Activated naive CD4-positive, alpha-beta T cell treated with anti-CD3 and anti-CD28 coated beads, Interleukin-2, amount 10 ng/mL, durations not matched to agents 7 days and 5 days (primary cell): ENCODE measurements around the gene FAIM2.

Experiments used
- CTCF ChIA-PET: fragments of 350-600 bp; sonication (Branson Sonifier 250); formaldehyde crosslinking; loops from one replicate; lab custom pipeline; 2021; ENCODE audit warnings: antibody characterized with exemption; lab: Charles Lee
- DNase-seq: peaks from one replicate; pipeline ENCODE4 v3.0.0-alpha.2; 2020
- H3K27ac Mint-ChIP-seq: one replicate; pipeline ENCODE4 v1.8.0; 2021; ENCODE audit warnings: mild to moderate bottlenecking, moderate library complexity, mixed read lengths
- H3K27me3 Mint-ChIP-seq: one replicate; pipeline ENCODE4 v1.8.0; 2021; ENCODE audit warnings: mild to moderate bottlenecking, mixed read lengths
- H3K36me3 Mint-ChIP-seq: one replicate; pipeline ENCODE4 v1.8.0; 2021; ENCODE audit warnings: mixed read lengths
- H3K4me1 Mint-ChIP-seq: one replicate; pipeline ENCODE4 v1.8.0; 2021; ENCODE audit warnings: mixed read lengths
- H3K4me3 Mint-ChIP-seq: one replicate; pipeline ENCODE4 v1.8.0; 2021; ENCODE audit warnings: mild to moderate bottlenecking, moderate library complexity, mixed read lengths
- H3K9me3 Mint-ChIP-seq: one replicate; pipeline ENCODE4 v1.8.0; 2021; ENCODE audit warnings: mixed read lengths

The FAIM2 gene

DNA sequence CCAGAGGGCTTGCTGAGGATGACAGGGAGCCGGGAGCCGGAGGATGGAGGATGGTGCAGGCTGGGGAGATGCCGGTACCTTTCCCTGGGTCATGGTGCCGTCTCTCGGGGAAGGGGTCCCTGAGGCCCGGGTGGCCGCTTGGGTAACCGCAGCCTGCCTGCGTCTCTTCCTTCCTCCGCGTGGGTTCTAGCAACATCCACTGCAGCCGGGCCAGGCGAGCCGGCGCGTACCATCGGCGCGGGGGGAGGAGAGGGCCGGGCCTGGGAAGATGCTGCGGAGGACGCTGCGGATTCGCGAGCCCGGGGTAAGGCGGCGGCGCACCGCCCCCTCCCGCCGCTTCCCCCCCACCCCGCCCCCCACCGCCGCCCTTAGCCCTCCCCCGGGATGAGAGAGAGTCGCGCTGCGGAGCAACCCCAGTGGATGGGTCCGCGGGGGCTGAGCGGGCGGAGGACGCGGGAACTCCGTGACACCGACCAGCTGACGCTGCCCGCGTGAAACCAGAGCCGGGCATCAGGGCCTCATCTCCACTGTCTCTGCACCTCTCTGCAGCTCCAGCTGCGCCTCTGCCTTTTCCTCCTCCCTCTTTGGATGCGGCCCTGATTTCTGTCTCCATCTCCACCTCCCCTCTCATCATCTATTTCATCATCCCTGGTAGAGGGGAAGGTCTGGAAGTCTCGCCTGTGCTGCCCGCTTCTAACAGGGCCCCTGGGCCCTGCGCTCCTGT, at the start of gene FAIM2:
FAIM2 (minus strand) TSS at position 201 of the 724 bp plus-strand sequence; CDS start at position 93, 108 bp downstream.
- CTCF ChIA-PET: interaction anchor here (1.6 kb wide), 1 partner anchor 36 kb away, joined by 4 read pairs; no protein-coding TSS in a partner anchor
- Mint-ChIP-seq H3K27me3 (peaks cover 63% of the 10 kb centered on the region), H3K4me1 (peaks cover 14% of the 10 kb centered on the region), H3K4me3 (peak within 1 kb of the TSS; percentile 68), H3K27ac (no peak within 1 kb of the TSS), H3K36me3 (no peaks in the 10 kb centered on the region), H3K9me3 (no peaks in the 10 kb centered on the region)
- peak; percentile 70 for DNase-seq

DNA sequence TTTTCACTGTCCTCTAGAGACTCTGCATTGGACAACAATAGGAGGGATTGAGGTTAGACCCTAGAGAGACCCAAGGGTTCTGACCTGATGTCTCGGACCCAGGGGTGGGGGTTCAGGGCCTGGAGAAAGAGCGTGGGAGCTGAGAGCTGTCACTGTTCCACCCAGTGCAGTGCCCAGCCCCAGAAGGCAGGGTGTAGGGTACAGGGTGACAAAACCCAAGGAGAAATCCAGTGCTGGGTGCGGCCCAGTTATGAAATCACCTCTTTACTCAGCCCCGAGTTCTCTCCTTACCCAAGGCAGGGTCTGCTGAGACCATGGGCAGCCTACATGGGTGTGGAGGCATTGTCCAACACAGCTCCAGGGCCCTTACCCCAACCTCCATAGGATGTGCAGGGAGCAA, 49.5 kb upstream of the FAIM2 start:
- no peaks in the 10 kb centered on the region for H3K9me3 Mint-ChIP-seq
- H3K4me1 Mint-ChIP-seq: peaks cover 3% of the 10 kb centered on the region
- H3K36me3 Mint-ChIP-seq: no peaks in the 10 kb centered on the region
- no peak for DNase-seq
- CTCF ChIA-PET: interaction anchor here (1.0 kb wide), 1 partner anchor 14 kb away, joined by 5 read pairs; no protein-coding TSS in a partner anchor
- H3K27ac Mint-ChIP-seq: no peak overlapping the region
- H3K27me3 Mint-ChIP-seq: peaks cover 95% of the 10 kb centered on the region
- no peak overlapping the region for H3K4me3 Mint-ChIP-seq

DNA sequence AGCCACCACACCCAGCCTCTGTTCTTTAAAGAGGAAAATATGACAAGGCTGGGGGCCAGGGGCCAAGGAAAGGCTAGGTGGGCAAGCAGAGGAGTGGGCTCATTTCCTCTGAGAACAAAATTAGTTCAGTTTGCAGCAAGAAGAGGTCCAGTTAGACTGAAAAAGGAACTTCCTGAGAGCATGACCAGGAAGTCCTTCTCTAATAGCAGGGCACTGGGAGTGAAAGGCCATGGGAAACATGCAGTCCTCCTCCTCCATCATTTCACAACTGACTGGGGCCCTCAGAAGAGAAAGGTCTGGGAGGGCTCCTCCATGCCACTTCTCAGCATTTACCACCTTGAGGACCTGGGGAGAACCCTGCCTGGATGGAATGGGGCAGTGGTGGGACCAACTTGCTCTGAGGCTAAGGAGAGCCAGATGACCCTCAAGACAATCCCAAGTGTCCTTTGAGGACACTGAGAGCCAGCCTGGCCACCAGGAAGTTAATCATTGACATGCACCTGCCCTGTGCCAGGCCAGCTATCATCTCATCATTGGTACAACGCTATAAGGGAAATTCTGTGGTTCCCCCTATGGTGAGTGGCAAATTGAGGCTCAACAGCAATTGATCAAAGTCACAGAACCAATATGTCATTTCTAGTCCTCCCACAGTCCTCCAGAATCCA, 48.8 kb upstream of the FAIM2 start:
- CTCF ChIA-PET: no interaction called here
- Mint-ChIP-seq H3K4me1 (peaks cover 3% of the 10 kb centered on the region), H3K27me3 (peaks cover 90% of the 10 kb centered on the region), H3K9me3 (no peaks in the 10 kb centered on the region), H3K4me3 (no peak overlapping the region), H3K27ac (no peak overlapping the region), H3K36me3 (no peaks in the 10 kb centered on the region)
- no peak for DNase-seq

DNA sequence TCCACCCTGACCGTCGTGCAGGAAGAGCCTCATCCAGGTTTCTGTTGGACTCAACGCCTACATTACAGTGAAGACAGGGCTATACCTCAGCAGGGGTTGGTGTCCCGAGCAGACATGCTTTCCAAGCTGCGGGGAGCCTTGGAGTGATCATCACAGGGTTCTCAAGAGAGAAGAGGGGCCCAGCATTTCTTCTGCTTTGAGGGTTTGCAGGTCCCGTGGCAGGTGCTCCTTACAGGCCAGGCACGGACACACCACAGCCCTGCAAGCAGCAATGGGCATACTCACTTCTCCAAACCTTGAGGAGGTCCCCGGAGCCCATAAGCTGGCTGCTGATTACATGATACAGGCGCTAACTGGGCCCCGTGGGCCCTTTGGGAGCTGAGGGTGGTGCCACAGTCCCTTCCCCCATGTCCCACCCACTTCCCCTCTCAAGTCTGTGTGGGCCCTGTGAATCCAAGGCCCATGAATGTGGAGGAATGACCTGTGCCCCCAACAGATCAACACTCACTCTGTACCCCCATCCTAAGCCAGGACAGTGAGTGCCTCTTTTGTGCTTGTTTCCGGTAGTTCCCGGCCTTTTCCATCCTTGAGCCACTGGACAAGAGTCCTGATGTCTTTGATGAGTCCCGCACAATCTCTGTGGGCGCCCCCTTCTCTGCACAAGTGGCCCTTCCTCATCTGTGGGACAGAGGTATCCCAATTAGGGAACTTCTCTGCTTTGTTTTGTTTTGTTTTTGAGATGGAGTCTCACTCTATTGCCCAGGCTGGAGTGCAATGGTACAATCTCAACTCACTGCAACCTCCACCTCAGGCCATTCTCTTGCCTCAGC, 47.9 kb upstream of the FAIM2 start:
- DNase-seq: no peak
- Mint-ChIP-seq H3K27me3 (peaks cover 81% of the 10 kb centered on the region), H3K36me3 (no peaks in the 10 kb centered on the region), H3K9me3 (no peaks in the 10 kb centered on the region), H3K4me3 (no peak overlapping the region), H3K4me1 (peaks cover 3% of the 10 kb centered on the region), H3K27ac (no peak overlapping the region)
- CTCF ChIA-PET: no interaction called here

DNA sequence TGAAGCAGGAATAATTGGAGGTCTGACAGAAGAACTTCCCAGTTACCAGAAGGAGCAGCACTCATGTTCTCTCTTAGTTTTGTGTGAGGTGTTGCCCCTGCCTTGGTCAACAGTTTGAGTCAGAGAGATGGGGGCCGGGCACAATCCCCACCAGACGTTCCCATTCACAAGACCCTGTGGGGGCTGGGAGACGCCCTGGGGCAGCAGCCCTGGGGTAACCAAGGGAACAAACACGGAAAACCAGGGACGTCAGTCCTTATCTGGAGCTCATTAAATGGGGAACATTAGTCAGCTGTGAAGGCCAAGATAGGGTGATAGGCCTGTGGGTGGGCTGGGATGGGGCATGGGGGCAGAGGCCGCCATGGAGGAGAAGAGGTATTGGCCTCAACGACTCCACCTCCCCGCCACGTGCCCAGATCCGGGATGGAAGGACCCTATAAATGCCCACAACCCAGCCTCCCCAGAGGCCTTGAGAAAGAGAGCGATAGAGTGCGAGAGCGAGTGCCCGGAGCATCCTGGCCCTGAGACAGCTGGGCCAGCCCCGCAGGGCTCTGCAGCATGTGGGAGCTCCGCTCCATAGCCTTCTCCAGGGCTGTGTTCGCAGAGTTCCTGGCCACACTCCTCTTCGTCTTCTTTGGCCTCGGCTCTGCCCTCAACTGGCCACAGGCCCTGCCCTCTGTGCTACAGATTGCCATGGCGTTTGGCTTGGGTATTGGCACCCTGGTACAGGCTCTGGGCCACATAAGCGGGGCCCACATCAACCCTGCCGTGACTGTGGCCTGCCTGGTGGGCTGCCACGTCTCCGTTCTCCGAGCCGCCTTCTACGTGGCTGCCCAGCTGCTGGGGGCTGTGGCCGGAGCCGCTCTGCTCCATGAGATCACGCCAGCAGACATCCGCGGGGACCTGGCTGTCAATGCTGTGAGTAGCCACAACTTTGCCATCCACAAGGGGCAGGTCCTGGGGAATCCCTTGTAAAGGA, 46.9 kb upstream of the FAIM2 start, which contains the start of gene AQP2:
AQP2 (plus strand) TSS at position 465 of the 979 bp plus-strand sequence; CDS start at position 559, 94 bp downstream.
- Mint-ChIP-seq H3K4me3 (no peak within 1 kb of the TSS), H3K36me3 (no peaks in the 10 kb centered on the region), H3K9me3 (no peaks in the 10 kb centered on the region), H3K27ac (no peak within 1 kb of the TSS), H3K27me3 (peaks cover 71% of the 10 kb centered on the region), H3K4me1 (peaks cover 11% of the 10 kb centered on the region)
- DNase-seq: no peak
- CTCF ChIA-PET: no interaction called here

DNA sequence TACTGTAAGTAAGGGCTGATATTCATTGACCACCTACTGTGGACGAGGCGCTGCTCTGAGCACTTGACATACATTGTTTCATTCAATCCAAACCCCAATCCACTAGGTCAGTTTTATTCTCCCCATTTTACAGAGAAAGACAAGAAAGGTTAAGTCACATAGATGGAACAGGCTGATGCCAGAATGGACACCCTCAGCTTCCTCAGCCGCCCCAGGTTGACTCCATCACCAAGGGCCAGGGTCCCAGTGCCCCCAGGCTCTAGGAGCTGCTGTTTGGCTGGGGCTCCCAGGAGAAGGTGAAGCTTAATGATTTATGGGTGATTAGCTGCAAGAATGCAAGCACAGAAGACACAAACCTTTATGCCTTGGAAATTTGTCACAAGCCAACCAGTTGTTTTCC, 46.2 kb upstream of the FAIM2 start:
- no peak for DNase-seq
- Mint-ChIP-seq H3K36me3 (peaks cover 1% of the 10 kb centered on the region), H3K9me3 (no peaks in the 10 kb centered on the region), H3K4me3 (no peak overlapping the region), H3K27me3 (peaks cover 68% of the 10 kb centered on the region), H3K27ac (no peak overlapping the region), H3K4me1 (peaks cover 16% of the 10 kb centered on the region)
- CTCF ChIA-PET: interaction anchor here (1.4 kb wide), 1 partner anchor 121 kb away, joined by 3 read pairs; no protein-coding TSS in a partner anchor

DNA sequence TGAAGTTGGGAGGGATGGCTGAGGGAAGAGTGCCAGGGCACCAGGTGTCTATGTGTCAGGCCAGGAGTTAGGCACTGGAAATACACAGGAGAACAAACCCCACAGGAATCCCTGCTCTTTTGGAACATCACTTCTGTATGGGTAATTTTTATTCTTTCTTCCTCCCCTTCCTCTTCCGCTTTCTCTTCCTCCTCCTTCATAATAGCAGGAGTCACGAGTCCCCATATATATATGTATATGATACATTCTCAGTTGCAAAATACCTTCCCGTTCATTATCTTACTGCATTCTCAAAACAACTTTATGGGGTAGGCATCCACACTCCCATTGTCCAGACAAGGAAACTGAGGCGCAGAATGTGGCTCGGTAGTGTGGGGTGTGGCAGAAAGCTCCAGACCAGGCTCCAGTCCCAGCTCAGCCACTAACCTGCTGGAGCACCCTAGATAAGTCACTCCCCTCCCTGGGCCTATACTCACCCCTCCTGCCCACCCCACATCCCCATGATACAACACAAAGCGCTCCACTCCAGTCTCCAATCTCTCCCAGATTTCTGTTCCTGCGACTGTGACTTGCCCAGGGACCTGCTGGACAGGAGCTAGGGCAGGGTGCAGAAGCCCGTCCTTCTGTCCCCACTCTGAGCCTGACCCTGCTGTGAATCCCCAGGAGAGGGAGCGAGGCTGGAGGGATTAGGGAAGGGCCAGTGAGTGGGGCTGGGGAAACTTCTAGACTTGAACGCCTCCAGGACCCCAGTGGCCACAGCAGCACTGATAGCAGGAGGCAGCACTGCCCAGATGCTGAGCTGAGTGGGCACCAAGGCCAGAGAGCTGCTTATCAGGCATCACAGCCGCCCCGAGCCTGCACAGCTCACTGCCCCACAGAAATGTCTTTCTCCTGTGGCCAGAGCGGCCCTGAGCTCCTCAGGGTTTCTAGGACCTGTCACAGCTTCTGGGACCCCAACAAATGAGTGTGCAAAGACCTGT, 45.5 kb upstream of the FAIM2 start:
- H3K36me3 Mint-ChIP-seq: peaks cover 1% of the 10 kb centered on the region
- H3K4me3 Mint-ChIP-seq: no peak overlapping the region
- no peak overlapping the region for H3K27ac Mint-ChIP-seq
- DNase-seq: peak; percentile 4
- H3K4me1 Mint-ChIP-seq: peaks cover 21% of the 10 kb centered on the region
- peaks cover 61% of the 10 kb centered on the region for H3K27me3 Mint-ChIP-seq
- CTCF ChIA-PET: interaction anchor here (1.4 to 1.7 kb wide), 2 partner anchors 18 to 122 kb away, joined by 3 to 4 read pairs; no protein-coding TSS in a partner anchor
- no peaks in the 10 kb centered on the region for H3K9me3 Mint-ChIP-seq

DNA sequence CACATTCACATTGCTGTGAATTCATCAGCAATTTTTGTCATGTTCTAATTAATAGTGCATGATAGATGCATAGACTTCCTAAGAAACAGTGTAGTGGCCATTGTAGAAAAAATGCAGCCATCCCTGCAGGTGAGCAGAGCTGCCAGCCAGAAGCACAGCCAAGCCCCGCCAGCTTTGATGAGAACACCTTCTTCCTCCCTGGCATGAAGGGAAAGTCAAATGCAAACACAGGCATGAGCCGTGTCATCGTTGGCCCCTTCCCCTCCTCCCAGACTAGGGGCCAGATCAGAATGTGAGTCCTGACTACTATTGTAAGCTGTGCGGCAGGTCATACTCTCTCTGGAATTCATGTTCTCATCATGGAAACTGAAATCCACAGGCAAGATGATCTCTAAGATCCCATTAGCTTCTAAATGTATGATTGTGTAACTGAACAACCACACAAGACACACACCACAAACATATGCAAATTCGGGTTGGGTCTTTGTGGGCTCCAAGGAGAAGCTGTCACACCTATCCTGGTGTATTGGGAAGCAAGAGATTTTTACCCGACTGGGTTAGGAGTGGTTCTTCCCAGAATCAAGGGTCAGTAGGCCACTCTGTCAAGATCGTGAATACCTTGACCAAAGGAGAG, 44.0 kb upstream of the FAIM2 start:
- no peak overlapping the region for H3K4me3 Mint-ChIP-seq
- H3K9me3 Mint-ChIP-seq: no peaks in the 10 kb centered on the region
- H3K36me3 Mint-ChIP-seq: peaks cover 1% of the 10 kb centered on the region
- DNase-seq: no peak
- peaks cover 34% of the 10 kb centered on the region for H3K4me1 Mint-ChIP-seq
- CTCF ChIA-PET: interaction anchor here (0.7 to 2.5 kb wide), 4 partner anchors 11 to 442 kb away, joined by 3 to 10 read pairs (median 4); no protein-coding TSS in a partner anchor
- no peak overlapping the region for H3K27ac Mint-ChIP-seq
- H3K27me3 Mint-ChIP-seq: peaks cover 52% of the 10 kb centered on the region

DNA sequence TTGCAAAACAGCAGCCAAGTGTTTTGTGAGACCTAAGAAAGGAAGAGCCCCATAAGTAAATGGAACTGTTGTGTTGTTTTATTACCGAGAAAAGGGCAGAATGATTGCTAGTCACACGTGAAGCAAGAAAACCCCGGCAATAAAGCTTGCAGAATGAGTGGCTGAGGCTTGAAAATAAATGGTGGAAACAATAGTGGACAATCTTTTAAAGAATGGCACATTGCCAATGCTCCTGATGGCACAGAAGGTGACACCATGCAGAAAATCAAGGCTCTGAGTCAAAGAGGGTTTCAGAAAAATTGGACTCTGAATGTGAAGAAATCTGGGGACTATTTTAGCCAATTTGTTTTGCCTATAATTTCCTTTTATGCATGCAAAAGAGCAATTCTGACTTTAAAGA, 42.8 kb upstream of the FAIM2 start:
- DNase-seq: no peak
- no peak overlapping the region for H3K4me3 Mint-ChIP-seq
- H3K4me1 Mint-ChIP-seq: peaks cover 41% of the 10 kb centered on the region
- peaks cover 1% of the 10 kb centered on the region for H3K36me3 Mint-ChIP-seq
- no peak overlapping the region for H3K27ac Mint-ChIP-seq
- CTCF ChIA-PET: interaction anchor here (0.7 to 2.6 kb wide), 18 partner anchors 8 to 341 kb away, joined by 3 to 24 read pairs (median 6); partner anchors contain the start of gene FAM186B
- no peaks in the 10 kb centered on the region for H3K9me3 Mint-ChIP-seq
- H3K27me3 Mint-ChIP-seq: peaks cover 42% of the 10 kb centered on the region

DNA sequence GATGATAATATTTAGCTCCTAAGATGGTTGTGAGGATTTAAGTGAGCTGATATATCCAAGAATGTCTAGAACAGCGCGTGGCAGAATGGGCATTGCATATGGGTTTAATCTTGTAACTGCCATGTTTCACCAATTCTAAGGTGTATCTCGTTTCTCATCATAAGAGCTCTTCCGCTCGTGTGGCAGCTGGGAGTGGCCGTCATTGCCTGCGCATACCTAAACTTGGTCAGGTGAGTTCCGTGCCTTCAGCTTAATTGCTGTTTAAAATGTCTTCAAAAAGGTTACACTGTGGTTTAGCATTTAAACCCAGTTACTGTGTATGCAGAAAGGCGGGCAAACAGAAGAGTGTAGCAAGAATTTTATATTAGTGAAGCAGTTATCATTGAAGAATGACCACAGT, 42.4 kb upstream of the FAIM2 start:
- no peak overlapping the region for H3K27ac Mint-ChIP-seq
- no peak for DNase-seq

DNA sequence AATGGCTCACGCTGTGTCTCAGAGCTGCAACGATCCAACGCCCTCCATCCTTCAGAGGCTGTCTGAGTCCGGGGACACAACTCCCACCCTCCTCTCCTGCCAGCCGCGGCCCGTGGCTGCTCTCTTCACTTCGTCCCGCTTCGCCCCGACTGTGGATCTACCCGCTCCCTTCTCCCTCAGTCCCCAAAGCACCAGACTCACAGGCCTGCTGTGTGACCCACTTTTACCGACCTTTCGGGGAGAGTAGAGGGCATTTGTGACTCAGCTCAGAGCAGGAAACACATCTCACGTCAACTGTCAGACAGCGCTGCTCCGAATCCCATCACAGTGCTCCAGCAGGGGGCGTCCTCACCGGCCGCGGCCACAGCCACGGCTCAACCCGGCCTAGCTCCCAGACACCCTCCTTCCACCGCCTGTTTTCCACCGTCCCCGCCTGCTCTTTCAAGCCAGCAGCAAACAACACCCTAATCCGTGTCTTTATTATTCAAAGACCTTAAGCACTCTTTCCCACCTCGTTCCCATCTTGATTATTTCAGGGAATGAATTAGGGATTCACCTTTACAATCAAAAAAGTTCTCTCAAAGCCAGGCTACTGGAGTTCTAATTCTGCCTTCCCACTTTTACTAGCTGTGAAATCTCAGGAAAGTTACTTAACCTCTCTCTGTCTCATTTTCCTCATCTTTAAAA, 41.8 kb upstream of the FAIM2 start:
- peaks cover 36% of the 10 kb centered on the region for H3K27me3 Mint-ChIP-seq
- H3K4me1 Mint-ChIP-seq: peaks cover 41% of the 10 kb centered on the region
- CTCF ChIA-PET: interaction anchor here (0.6 to 2.6 kb wide), 29 partner anchors 8 to 340 kb away, joined by 3 to 24 read pairs (median 5); partner anchors contain the start of gene FAM186B
- no peaks in the 10 kb centered on the region for H3K9me3 Mint-ChIP-seq
- H3K36me3 Mint-ChIP-seq: peaks cover 1% of the 10 kb centered on the region
- peak overlapping the region; percentile 74 for H3K4me3 Mint-ChIP-seq
- peak; percentile 87 for DNase-seq
- peak overlapping the region; percentile 87 for H3K27ac Mint-ChIP-seq

More for the DNA sequence above, 42.4 kb upstream of the FAIM2 start:
- CTCF ChIA-PET: interaction anchor here (0.7 to 2.6 kb wide), 21 partner anchors 9 to 341 kb away, joined by 3 to 24 read pairs (median 6); partner anchors contain the start of gene FAM186B
- Mint-ChIP-seq H3K9me3 (no peaks in the 10 kb centered on the region), H3K4me1 (peaks cover 41% of the 10 kb centered on the region), H3K36me3 (peaks cover 1% of the 10 kb centered on the region), H3K27me3 (peaks cover 38% of the 10 kb centered on the region), H3K4me3 (no peak overlapping the region)
